Activated T-helper 2 cell treated with anti-CD3 and anti-CD28 coated beads, Interferon-gamma antibody, Interleukin-2, Interleukin-4, amounts not matched to agents 10 μg/mL and 5 μg/mL and 100 μg/mL, durations not matched to agents 14 hours and 24 hours and 36 hours (primary cell): ENCODE measurements around the gene CCDC127. TPM values are rescaled to one million over a fixed set of nuclear protein-coding genes. Genes with fewer than 3 reads are reported as not detected.

ENCODE experiments used
- DNase-seq: peaks from one replicate; pipeline ENCODE4 v3.0.0; 2021; ENCODE audit warnings: low spot score
- H3K27ac Mint-ChIP-seq: one replicate; pipeline ENCODE4 v1.8.0; 2021; ENCODE audit warnings: mixed read lengths
- H3K27me3 Mint-ChIP-seq: one replicate; pipeline ENCODE4 v1.8.0; 2021; ENCODE audit warnings: low read depth, mixed read lengths
- H3K36me3 Mint-ChIP-seq: one replicate; pipeline ENCODE4 v1.8.0; 2021; ENCODE audit warnings: low read depth, mixed read lengths
- H3K4me1 Mint-ChIP-seq: one replicate; pipeline ENCODE4 v1.8.0; 2021; ENCODE audit warnings: low read depth, mixed read lengths
- H3K4me3 Mint-ChIP-seq: one replicate; pipeline ENCODE4 v1.8.0; 2021; ENCODE audit warnings: low read depth, mild to moderate bottlenecking, moderate library complexity, mixed read lengths
- H3K9me3 Mint-ChIP-seq: one replicate; pipeline ENCODE4 v1.8.0; 2021; ENCODE audit warnings: mixed read lengths
- intact Hi-C: fragments of 100-400 bp; cut with micrococcal nuclease; formaldehyde crosslinking; loops from one replicate; pipeline ENCODE4 v1.15.1; 2023
- total RNA-seq: library from RNA; stranded (reverse); gene quantifications from 2 replicates; pipeline ENCODE4 v1.2.3, GENCODE V29; 2022

The CCDC127 gene
- total RNA-seq, 1 donor from 2014 or later: 6.5 TPM

DNA sequence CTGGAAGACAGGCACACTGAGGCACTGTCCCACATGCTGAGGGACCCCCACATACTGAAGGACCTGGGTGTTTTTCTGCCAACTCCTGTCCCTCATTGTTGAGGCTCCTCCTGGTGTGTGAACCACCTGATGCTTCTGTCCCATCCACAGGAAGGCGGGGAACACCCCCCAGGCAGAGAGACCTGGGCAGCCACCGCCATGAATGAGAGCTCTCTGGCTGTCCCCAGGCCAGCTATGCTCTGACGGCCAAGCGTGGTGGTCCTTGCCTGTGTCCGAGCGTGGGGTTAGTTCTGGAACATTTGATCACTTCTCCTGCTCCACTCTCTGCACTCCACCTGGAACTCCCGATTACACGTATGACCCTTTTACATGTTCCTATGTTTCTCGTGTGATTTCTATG lies 38.6 kb downstream of the CCDC127 start:
- Mint-ChIP-seq H3K9me3 (no peaks in the 10 kb centered on the region), H3K36me3 (no peaks in the 10 kb centered on the region), H3K4me3 (no peak overlapping the region), H3K27ac (no peak overlapping the region), H3K4me1 (no peaks in the 10 kb centered on the region), H3K27me3 (peaks cover 10% of the 10 kb centered on the region)
- intact Hi-C loops: no loop called here
- DNase-seq: no peak

GRCh38 chr5:178110-178509 lies 39.8 kb downstream of the CCDC127 start:
- H3K9me3 Mint-ChIP-seq: no peaks in the 10 kb centered on the region
- H3K27ac Mint-ChIP-seq: no peak overlapping the region
- H3K27me3 Mint-ChIP-seq: peaks cover 10% of the 10 kb centered on the region
- no peak for DNase-seq
- H3K4me1 Mint-ChIP-seq: no peaks in the 10 kb centered on the region
- H3K4me3 Mint-ChIP-seq: no peak overlapping the region
- intact Hi-C loops: no loop called here
- no peaks in the 10 kb centered on the region for H3K36me3 Mint-ChIP-seq

GRCh38 chr5:176296-176823 lies 41.6 kb downstream of the CCDC127 start:
- Mint-ChIP-seq H3K36me3 (no peaks in the 10 kb centered on the region), H3K27ac (no peak overlapping the region), H3K9me3 (no peaks in the 10 kb centered on the region), H3K4me1 (no peaks in the 10 kb centered on the region), H3K27me3 (peaks cover 10% of the 10 kb centered on the region), H3K4me3 (no peak overlapping the region)
- intact Hi-C loops: no loop called here
- no peak for DNase-seq

- H3K27ac Mint-ChIP-seq: no peak overlapping the region
- no peak overlapping the region for H3K4me3 Mint-ChIP-seq
- intact Hi-C loops: no loop called here
Measured at GRCh38 chr5:174876-175465, 43.0 kb downstream of the CCDC127 start.

DNA sequence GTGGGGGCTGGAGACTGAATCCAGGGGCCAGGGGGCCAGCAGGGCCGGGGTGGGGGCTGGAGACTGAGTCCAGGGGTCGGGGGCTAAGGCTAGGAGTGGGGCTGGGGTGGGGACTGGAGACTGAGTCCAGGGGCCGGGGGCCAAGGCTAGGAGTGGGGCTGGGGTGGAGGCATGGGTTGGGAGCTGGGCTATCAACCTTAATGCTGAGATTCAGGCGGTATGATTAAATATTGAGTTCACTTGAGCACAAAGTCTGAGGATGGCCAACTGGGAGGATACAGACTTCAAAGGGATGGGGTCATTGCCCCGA lies 43.7 kb downstream of the CCDC127 start:
- no peak overlapping the region for H3K27ac Mint-ChIP-seq
- DNase-seq: no peak
- H3K9me3 Mint-ChIP-seq: no peaks in the 10 kb centered on the region
- intact Hi-C loops: no loop called here
- H3K4me3 Mint-ChIP-seq: no peak overlapping the region
- H3K27me3 Mint-ChIP-seq: peaks cover 10% of the 10 kb centered on the region
- H3K36me3 Mint-ChIP-seq: no peaks in the 10 kb centered on the region
- H3K4me1 Mint-ChIP-seq: no peaks in the 10 kb centered on the region

More at GRCh38 chr5:174876-175465, 43.0 kb downstream of the CCDC127 start:
- no peaks in the 10 kb centered on the region for H3K36me3 Mint-ChIP-seq
- no peak for DNase-seq
- H3K27me3 Mint-ChIP-seq: peaks cover 10% of the 10 kb centered on the region
- no peaks in the 10 kb centered on the region for H3K4me1 Mint-ChIP-seq
- H3K9me3 Mint-ChIP-seq: no peaks in the 10 kb centered on the region

- intact Hi-C loops: no loop called here
- no peak overlapping the region for H3K4me3 Mint-ChIP-seq
- H3K4me1 Mint-ChIP-seq: no peaks in the 10 kb centered on the region
- no peak for DNase-seq
- peaks cover 7% of the 10 kb centered on the region for H3K27me3 Mint-ChIP-seq
- no peak overlapping the region for H3K27ac Mint-ChIP-seq
- no peaks in the 10 kb centered on the region for H3K36me3 Mint-ChIP-seq
- H3K9me3 Mint-ChIP-seq: no peaks in the 10 kb centered on the region
Measured at GRCh38 chr5:173392-174290, 44.3 kb downstream of the CCDC127 start.

- Mint-ChIP-seq H3K36me3 (no peaks in the 10 kb centered on the region), H3K4me3 (no peak overlapping the region), H3K27ac (no peak overlapping the region), H3K27me3 (peaks cover 4% of the 10 kb centered on the region), H3K4me1 (no peaks in the 10 kb centered on the region), H3K9me3 (no peaks in the 10 kb centered on the region)
- intact Hi-C loops: no loop called here
- no peak for DNase-seq
Measured at GRCh38 chr5:172841-173251, 45.1 kb downstream of the CCDC127 start.

DNA sequence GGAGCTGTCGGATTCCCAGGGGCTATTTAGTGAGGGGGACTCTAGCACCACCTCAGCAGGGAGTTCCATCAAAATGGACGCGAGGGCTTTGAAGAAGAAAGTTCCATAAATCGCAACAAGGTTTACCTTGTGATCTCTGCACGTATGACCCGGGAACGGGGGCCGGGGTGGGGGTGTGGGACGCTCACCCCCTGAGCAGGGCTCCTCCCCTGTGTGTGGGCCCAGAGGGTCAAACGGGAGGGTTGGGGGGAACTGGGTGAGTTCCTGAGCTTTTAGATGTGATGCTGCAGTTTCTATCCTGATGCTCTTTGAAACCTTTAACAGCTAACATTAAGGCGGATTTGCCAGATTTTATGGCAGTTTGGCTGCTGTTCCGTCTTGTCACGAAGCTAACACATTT lies 45.5 kb downstream of the CCDC127 start:
- intact Hi-C loops: no loop called here
- H3K4me3 Mint-ChIP-seq: no peak overlapping the region
- H3K4me1 Mint-ChIP-seq: no peaks in the 10 kb centered on the region

GRCh38 chr5:171801-172331 lies 46.1 kb downstream of the CCDC127 start:
- no peak for DNase-seq
- Mint-ChIP-seq H3K4me1 (no peaks in the 10 kb centered on the region), H3K36me3 (no peaks in the 10 kb centered on the region), H3K4me3 (no peak overlapping the region), H3K27ac (no peak overlapping the region), H3K27me3 (no peaks in the 10 kb centered on the region), H3K9me3 (no peaks in the 10 kb centered on the region)
- intact Hi-C loops: no loop called here

More for the DNA sequence above, 45.5 kb downstream of the CCDC127 start:
- H3K36me3 Mint-ChIP-seq: no peaks in the 10 kb centered on the region
- no peak for DNase-seq
- H3K27me3 Mint-ChIP-seq: peaks cover 4% of the 10 kb centered on the region
- H3K9me3 Mint-ChIP-seq: no peaks in the 10 kb centered on the region
- H3K27ac Mint-ChIP-seq: no peak overlapping the region

DNA sequence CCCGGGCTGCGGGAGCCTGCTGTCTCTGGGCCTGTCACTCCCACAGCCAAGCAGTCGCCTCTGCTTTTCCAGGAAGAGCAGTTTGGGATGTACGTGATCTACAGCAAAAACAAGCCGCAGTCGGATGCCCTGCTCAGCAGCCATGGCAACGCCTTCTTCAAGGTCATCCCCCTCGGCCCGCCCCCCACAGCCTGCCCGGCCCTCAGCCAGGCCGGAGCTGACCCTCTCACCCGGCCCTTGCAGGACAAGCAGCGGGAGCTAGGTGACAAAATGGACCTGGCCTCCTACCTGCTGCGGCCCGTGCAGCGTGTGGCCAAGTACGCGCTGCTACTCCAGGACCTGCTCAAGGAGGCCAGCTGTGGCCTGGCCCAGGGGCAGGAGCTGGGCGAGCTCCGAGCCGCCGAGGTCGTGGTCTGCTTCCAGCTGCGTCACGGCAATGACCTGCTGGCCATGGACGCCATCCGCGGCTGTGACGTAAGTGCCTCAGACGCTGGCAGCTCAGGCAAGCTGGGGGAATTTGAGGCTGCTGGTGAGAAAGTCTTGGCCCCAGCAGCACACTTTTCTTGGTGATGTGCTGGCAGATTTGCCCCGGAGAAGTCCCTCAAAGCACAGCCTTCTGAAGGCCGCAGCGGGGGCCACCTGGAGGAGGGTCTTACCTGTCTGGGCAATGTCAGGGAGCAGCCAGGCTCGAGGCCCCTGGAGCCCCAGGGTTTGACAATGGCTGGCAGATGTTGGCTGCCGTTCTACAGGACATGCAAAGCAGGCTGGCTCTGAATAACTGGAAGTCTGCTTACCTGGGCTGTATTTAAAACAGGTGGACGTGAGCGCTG lies 46.8 kb downstream of the CCDC127 start:
- no peak overlapping the region for H3K4me3 Mint-ChIP-seq
- intact Hi-C loops: no loop called here
- H3K9me3 Mint-ChIP-seq: no peaks in the 10 kb centered on the region
- no peaks in the 10 kb centered on the region for H3K27me3 Mint-ChIP-seq
- no peaks in the 10 kb centered on the region for H3K4me1 Mint-ChIP-seq
- no peak overlapping the region for H3K27ac Mint-ChIP-seq
- DNase-seq: no peak
- no peaks in the 10 kb centered on the region for H3K36me3 Mint-ChIP-seq

- DNase-seq: no peak
- Mint-ChIP-seq H3K36me3 (no peaks in the 10 kb centered on the region), H3K4me3 (no peak overlapping the region), H3K27ac (no peak overlapping the region), H3K4me1 (no peaks in the 10 kb centered on the region), H3K9me3 (no peaks in the 10 kb centered on the region), H3K27me3 (no peaks in the 10 kb centered on the region)
- intact Hi-C loops: no loop called here
Measured at GRCh38 chr5:169728-170094, 48.2 kb downstream of the CCDC127 start.

DNA sequence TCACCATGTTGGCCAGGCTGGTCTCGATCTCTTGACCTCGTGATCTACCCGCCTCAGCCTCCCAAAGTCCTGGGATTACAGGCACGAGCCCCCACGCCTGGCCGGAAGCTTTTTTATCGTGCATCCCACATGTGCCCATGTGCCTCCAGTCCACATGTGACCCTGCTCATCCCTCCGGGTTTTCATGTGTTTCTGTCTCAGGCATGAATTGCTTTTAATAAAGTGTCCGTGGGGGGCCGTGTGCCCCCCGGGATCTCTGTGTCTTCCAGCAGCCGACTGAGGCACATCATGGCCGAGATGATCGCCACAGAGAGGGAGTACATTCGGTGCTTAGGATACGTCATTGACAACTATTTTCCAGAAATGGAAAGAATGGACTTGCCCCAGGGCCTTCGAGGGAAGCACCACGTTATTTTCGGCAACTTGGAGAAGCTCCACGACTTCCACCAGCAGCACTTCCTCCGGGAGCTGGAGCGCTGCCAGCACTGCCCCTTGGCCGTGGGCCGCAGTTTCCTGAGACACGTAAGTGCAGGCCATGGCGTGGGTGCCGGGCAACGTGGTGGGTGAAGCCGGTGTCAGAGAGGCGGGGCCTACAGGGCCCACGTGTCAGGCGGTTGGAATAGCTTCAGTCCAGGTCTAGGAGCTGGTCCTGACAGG lies 48.8 kb downstream of the CCDC127 start:
- DNase-seq: no peak
- intact Hi-C loops: no loop called here
- H3K4me3 Mint-ChIP-seq: no peak overlapping the region
- no peaks in the 10 kb centered on the region for H3K27me3 Mint-ChIP-seq
- H3K4me1 Mint-ChIP-seq: no peaks in the 10 kb centered on the region
- no peaks in the 10 kb centered on the region for H3K36me3 Mint-ChIP-seq
- H3K27ac Mint-ChIP-seq: no peak overlapping the region
- no peaks in the 10 kb centered on the region for H3K9me3 Mint-ChIP-seq
